ENCODE results near the gene APOA1.

The APOA1 gene

GRCh38 chr11:116821050-116821918, 16.1 kb downstream of the APOA1 start:
- TF ChIP-seq TAF1 (IDR thresholded peaks at IDR 0.05; ENCODE audit: borderline replicate concordance, insufficient read depth, low read length) (no peak), SIN3A (IDR thresholded peaks at IDR 0.05; ENCODE audit: borderline replicate concordance, insufficient read depth, low read length) (no peak), FOXP2 (optimal IDR thresholded peaks at IDR 0.05; ENCODE audit: borderline replicate concordance, extremely low read depth, extremely low read length, insufficient read depth) (no peak), POLR2AphosphoS5 (IDR thresholded peaks at IDR 0.05; ENCODE audit: low read depth, low read length) (no peak), REST (IDR thresholded peaks at IDR 0.05; ENCODE audit: insufficient read depth in 1 of 2, low read depth in 2 of 2, low read length in 2 of 2) (no peak)

GRCh38 chr11:116819049-116819448, 18.4 kb downstream of the APOA1 start:
- TF ChIP-seq REST (IDR thresholded peaks at IDR 0.05; ENCODE audit: insufficient read depth in 1 of 2, low read depth in 2 of 2, low read length in 2 of 2) (no peak), FOXP2 (optimal IDR thresholded peaks at IDR 0.05; ENCODE audit: borderline replicate concordance, extremely low read depth, extremely low read length, insufficient read depth) (no peak), TAF1 (IDR thresholded peaks at IDR 0.05; ENCODE audit: borderline replicate concordance, insufficient read depth, low read length) (no peak)

GRCh38 chr11:116814502-116814901, 22.9 kb downstream of the APOA1 start:
- TF ChIP-seq TAF1 (IDR thresholded peaks at IDR 0.05; ENCODE audit: borderline replicate concordance, insufficient read depth, low read length) (no peak), REST (IDR thresholded peaks at IDR 0.05; ENCODE audit: insufficient read depth in 1 of 2, low read depth in 2 of 2, low read length in 2 of 2) (no peak), POLR2AphosphoS5 (IDR thresholded peaks at IDR 0.05; ENCODE audit: low read depth, low read length) (no peak), FOXP2 (optimal IDR thresholded peaks at IDR 0.05; ENCODE audit: borderline replicate concordance, extremely low read depth, extremely low read length, insufficient read depth) (no peak), SIN3A (IDR thresholded peaks at IDR 0.05; ENCODE audit: borderline replicate concordance, insufficient read depth, low read length) (no peak)

GRCh38 chr11:116813781-116814471, 23.5 kb downstream of the APOA1 start:
- TF ChIP-seq TAF1 (IDR thresholded peaks at IDR 0.05; ENCODE audit: borderline replicate concordance, insufficient read depth, low read length) (no peak), FOXP2 (optimal IDR thresholded peaks at IDR 0.05; ENCODE audit: borderline replicate concordance, extremely low read depth, extremely low read length, insufficient read depth) (no peak), SIN3A (IDR thresholded peaks at IDR 0.05; ENCODE audit: borderline replicate concordance, insufficient read depth, low read length) (no peak), POLR2AphosphoS5 (IDR thresholded peaks at IDR 0.05; ENCODE audit: low read depth, low read length) (no peak), REST (IDR thresholded peaks at IDR 0.05; ENCODE audit: insufficient read depth in 1 of 2, low read depth in 2 of 2, low read length in 2 of 2) (no peak)

Measured in PFSK-1 (cell line).